ENCODE measurements around the gene CCDC87.

CCDC87 gene

GRCh38 chr11:66570850-66571180, 22.0 kb downstream of the CCDC87 start:
- DNase-seq, result no peak

GRCh38 chr11:66570079-66570849, 22.6 kb downstream of the CCDC87 start:
- DNase-seq, result no peak

GRCh38 chr11:66569076-66569475, 23.8 kb downstream of the CCDC87 start:
- no peak for DNase-seq

GRCh38 chr11:66568124-66568916, 24.5 kb downstream of the CCDC87 start, which contains the start of gene CTSF:
TSS of gene CTSF (minus strand) at chr11:66568606. CDS start at chr11:66568486, 120 bp downstream.
- DNase-seq, result peak; percentile 74

GRCh38 chr11:66567787-66568123, 25.1 kb downstream of the CCDC87 start:
- DNase-seq, result no peak

- no peak for DNase-seq
Measured at GRCh38 chr11:66566221-66566620, 26.6 kb downstream of the CCDC87 start.

- no peak for DNase-seq
Measured at GRCh38 chr11:66564984-66565383, 27.9 kb downstream of the CCDC87 start.

GRCh38 chr11:66564538-66564937, 28.3 kb downstream of the CCDC87 start:
- DNase-seq, result no peak

- DNase-seq, result no peak
Measured at GRCh38 chr11:66563832-66564231, 29.0 kb downstream of the CCDC87 start.

- DNase-seq, result no peak
Measured at GRCh38 chr11:66562907-66563583, 29.8 kb downstream of the CCDC87 start.

GRCh38 chr11:66562275-66562674, 30.6 kb downstream of the CCDC87 start:
- DNase-seq, result no peak

GRCh38 chr11:66561975-66562248, 31.0 kb downstream of the CCDC87 start:
- DNase-seq, result no peak

- no peak for DNase-seq
Measured at GRCh38 chr11:66561178-66561974, 31.5 kb downstream of the CCDC87 start.

- DNase-seq, result no peak
Measured at GRCh38 chr11:66559866-66560676, 32.8 kb downstream of the CCDC87 start.

GRCh38 chr11:66559142-66559865, 33.6 kb downstream of the CCDC87 start:
- peak; percentile 14 for DNase-seq

- DNase-seq, result no peak
Measured at GRCh38 chr11:66557733-66558326, 35.0 kb downstream of the CCDC87 start.

- no peak for DNase-seq
Measured at GRCh38 chr11:66556086-66556485, 36.8 kb downstream of the CCDC87 start.

- DNase-seq, result no peak
Measured at GRCh38 chr11:66555416-66555815, 37.4 kb downstream of the CCDC87 start.

GRCh38 chr11:66554602-66555001, 38.3 kb downstream of the CCDC87 start:
- no peak for DNase-seq

GRCh38 chr11:66550887-66551286, 42.0 kb downstream of the CCDC87 start:
- no peak for DNase-seq

- DNase-seq, result no peak
Measured at GRCh38 chr11:66549696-66550095, 43.2 kb downstream of the CCDC87 start.

Data from activated CD4-positive, alpha-beta T cell treated with anti-CD3 and anti-CD28 coated beads, Interleukin-2, Interleukin-6, amounts not matched to agents 100 ng/mL and 50 ng/mL, durations not matched to agents 16 hours and 8 hours (primary cell).